GM21786 (cell line): Measurements from ENCODE around the gene PATJ.
A peak's percentile ranks its signal among the peaks of the same experiment; 100 is the strongest.

ENCODE experiments used
- ATAC-seq: cut with Tn5 transposase; IDR thresholded peaks from one replicate; pipeline ENCODE4 v1.9.1; 2021; ENCODE audit not compliant: unreplicated experiment

Gene PATJ

DNA sequence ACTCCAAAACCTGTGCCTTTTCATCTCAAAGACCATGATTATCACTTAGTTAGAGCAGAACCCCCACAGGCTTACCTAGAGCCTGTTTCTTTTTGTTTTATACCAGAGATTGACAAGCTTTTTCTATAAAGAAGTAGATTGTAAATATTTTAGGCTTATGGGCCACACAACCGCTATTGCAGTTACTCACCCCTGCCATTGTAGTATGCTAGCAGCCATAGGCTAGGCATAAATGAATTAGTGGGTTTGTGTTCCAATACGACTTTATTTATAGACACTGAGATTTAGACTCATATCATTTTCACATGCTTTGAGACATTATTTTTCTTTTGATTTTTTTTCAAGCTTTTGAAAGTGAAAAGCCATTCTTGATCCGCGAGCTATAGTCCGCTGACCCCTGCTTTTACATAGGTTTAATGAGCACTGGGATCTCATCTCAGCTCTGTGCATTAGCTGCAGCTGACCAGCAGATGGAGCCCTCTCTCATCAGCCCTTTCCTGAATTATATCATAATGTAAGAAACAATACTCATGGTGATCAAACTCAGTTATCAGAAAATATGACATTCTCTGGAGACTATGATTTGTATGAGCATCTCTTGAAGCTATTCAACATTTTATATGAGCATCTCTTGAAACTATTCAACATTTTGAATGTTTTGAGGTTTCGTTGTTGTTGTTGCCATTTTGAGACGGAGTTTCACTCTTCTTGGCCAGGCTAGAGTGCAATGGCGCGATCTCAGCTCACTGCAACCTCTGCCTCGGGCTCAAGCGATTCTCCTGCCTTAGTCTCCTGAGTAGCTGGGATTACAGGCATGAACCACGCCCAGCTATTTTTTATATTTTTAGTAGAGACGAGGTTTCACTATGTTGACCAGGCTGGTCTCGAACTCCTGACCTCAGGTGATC lies 340.4 kb downstream of the PATJ start:
- ATAC-seq, result peak; percentile 75

DNA sequence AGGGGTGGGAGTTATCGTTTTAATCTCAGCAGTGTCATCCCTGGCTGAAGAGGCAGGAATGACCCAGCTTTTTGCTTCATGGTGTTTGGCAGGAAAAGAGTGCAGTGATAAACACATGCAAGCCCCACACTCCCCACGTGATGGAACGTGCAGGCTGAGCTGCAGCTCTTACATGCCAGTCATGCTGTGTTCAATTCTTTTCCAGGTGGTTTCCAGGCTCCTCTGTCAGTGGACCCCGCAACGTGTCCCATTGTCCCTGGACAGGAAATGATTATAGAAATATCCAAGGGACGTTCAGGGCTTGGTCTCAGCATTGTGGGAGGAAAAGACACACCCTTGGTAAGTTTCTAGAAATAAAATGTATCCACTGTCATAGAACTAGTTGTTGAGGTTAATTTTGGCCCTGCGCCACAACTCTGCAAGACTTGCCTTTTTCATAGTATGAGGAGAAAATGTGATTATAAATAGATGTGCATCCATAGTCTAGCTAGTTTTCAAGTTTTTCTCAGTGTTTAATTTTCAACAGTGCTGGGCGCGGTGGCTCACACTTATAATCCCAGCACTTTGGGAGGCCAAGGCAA lies 342.1 kb downstream of the PATJ start:
- ATAC-seq, result no peak

DNA sequence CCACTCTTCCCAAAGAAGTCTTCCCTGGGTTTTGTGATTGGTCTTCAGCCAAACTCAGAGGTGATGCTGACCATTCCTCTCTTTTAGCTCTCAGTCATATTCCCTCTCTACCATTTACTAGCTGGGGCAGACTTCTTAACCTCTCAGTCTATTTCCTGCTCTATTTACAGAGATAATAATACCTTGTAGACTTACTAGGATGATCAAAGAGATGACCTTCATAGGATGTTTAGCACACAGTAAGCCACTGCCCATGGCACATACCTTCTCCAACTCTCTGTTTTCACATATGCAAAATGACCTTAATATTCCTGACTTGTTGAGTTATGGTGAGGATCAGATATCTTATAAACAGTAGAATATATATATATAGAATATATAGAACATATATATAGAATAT lies 346.2 kb downstream of the PATJ start:
- ATAC-seq, result no peak

DNA sequence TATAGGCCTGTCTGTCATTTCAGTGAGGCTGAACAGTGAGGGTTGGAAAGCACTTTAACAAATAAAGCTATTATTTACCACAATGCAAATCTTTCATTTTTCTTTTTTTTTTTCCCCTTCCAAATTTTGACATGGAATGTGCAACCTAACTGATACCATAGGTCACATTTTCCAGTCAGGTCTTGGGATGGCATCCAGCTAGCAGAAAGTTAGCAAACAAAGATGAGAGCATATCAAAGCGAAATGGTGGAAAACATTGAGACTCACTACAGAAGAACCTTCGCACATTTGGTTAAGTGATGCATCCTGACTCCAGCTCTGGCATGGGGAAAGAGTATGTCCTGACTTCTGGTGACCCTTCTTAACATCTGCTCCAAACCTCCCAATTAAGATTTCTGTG lies 347.3 kb downstream of the PATJ start:
- no peak for ATAC-seq

DNA sequence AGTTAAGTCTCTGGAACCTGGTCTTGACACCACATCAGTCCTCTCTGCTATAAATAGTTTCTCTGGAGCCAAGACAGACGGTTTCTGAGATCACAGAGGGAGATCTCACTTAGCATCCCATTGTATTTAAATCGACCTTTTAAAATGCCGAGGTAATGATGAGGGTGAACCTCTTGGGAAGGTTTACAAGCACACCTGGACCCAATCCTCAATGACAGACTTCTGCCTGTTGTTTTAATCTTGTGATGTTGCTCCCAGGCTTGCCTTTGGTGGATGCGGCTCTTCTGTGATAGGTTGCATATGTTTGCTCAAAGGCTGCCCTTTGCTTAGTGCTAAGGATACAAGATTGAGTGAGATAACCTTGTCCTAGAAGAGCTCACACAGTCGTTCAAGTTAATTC lies 347.7 kb downstream of the PATJ start:
- no peak for ATAC-seq

DNA sequence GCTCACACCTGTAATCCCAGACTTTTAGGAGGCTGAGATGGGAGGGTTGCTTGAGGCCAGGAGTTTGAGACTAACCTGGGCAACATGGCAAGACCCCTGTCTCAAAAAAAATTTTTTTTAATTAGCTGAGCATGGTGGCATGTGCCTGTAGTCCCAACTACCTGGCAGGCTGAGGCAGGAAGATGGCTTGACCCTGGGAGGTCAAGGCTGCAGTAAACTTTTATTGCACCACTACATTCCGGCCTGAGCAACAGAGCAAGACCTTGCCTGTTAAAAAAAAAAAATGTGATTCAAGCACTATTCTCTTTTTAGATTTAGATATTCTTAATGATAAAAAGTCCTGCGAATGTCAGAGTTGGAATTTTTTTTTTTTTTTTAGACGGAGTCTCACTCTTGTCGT lies 349.8 kb downstream of the PATJ start:
- ATAC-seq, result no peak

DNA sequence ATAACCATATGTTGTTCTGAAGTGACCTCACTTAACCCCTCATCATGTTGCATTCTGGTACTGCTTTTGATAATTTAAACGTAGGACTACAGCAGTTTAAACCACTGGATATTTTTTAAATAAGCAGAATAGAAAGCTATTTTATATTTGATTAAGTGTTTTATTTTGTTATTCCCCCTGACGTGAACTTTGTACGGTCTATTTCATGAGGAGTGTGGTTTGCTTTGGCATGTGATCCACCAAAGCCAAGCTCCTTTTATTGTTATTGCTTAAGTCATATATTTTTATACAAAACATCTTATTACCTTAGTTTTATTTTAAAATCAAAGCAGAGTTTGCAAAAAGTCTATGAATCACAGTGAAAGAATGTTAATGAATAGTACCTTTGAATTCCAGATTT lies 351.0 kb downstream of the PATJ start:
- ATAC-seq, result no peak

DNA sequence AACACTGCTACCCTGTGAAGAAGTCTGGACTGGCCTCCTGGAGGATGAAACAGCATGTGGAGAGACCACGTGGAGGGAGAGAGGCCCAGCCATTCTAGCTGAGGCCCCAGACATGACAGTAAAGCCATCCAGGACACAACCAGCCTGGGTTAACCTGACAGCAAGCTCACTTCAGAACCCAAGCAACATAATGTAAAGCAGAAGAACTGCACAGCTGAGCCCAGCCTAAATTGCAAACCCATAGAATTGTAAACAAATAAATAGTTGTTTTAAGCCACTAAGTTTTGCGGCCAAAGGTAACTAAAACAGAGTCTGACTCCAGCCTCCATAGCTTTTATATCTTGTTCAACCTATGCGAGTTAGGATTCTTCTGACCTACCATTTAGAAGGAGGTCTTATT lies 355.2 kb downstream of the PATJ start:
- ATAC-seq, result no peak

DNA sequence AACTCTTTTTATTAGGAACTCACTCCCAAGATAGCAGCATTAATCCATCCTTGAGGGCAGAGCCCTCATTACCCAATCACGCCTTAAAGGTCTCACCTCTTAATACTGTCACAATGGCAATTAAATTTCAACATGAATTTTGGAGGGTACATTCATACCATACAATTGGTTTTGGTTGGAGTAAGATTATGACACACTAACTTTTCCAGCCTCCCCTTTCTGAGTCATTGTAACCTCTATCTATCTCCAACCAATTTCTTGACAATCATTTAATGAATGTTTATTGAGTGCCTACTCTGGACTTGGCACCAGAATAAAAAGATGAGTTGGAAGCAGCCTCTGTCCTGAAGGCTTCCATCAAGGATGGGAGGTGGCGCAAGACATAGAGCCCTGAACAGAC lies 358.2 kb downstream of the PATJ start:
- no peak for ATAC-seq

DNA sequence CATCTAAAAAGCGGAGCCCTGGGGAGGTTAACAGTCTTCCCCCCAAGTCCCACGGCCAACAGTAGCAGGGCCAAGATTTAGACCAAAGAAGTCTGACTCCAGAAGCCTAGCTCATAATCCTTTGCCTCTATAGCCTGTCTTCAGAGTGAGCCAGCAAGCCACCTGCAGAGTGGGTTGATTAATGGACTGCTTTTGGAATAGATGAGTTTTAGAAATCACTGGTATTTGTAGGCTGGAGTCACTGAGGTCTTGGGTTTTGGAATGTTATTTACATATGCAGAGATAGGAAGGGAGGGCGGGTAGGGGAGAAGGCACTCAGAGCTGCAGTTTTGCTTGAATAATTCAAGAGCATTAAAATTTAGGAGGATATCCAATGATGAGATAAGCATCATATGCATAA lies 361.6 kb downstream of the PATJ start:
- no peak for ATAC-seq

DNA sequence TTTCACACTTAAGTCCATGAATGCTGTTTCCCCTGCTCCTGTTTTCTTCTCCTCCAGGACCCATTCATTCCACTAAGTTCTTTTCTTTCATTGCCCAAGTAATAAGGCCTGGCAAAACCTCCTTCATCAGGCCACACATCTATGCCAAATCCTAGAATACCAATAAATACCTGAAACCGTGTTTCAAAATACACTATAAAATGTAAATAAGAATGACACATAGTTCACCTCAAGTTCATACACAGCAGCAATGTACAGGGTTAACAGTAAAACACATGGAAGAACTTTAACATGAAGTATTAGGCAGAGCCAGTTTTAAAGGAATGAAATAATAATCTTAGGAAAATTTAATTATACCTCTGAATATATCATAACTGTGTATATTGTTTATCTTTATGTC lies 365.6 kb downstream of the PATJ start:
- ATAC-seq, result no peak

DNA sequence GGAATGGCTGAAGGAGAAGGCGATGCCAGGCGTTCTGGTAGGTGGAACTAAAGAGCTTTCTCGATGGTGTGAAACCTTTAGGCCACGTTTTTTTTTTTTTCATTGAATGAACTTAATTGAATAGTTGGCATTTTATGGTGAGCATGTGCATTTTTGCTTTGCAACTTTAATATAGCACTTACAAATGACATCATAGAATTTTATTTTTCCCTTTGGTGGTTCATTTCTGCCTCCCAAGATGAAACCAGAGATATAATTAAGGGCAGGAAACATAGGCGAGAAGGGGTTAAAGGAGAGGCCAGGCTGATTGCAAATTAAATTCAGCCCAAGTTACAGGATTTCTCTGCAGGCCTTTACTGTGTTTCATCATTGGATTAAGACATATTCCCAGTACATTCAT lies 366.8 kb downstream of the PATJ start:
- ATAC-seq, result no peak

DNA sequence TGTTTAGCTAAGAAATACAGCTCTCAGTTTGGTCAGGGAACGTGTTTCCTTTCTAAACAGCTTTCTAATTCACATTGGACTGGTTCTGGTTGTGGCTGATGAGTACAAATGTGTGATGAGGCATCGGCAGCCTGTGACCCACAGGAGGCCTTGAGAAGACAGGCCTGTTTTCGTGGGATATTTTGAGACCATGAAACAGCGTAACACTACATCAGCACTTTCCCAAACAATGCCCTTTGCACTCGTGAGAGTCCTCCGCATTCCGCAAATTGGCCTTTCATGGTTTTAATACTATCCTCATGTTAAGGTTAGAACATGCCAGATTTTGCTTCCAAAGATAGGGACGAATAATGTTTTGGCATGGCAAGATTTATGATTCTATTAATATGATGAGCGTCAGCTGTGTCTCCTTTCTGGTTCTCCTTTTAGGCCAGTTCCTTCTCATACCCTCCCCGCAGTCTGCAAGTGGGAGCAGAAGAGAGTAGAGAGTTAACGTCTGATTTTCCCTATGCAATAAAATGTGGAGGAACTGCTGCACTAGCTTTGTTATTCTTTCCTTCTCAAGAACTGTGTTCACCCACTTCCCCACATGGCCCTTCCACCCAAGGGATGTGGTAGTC lies 368.0 kb downstream of the PATJ start:
- ATAC-seq, result no peak

DNA sequence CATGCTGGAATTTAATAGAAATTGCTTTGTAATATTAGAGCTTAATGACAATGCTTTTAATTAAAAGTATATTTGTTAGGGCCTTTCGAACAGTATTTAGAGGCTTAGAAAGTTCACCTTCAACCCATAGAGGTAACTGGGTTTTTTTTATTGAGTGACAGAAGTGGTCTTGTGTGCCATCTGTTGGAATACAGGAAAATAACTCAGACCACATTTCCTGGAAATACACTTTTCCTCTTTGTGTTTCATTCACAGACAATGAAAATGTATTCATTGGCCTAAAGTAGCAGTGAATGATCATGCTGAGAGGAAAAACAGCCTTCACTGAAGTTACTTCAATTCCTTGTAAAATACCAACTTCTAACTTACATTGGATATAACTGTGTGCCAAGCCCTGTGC lies 368.8 kb downstream of the PATJ start:
- ATAC-seq, result no peak

DNA sequence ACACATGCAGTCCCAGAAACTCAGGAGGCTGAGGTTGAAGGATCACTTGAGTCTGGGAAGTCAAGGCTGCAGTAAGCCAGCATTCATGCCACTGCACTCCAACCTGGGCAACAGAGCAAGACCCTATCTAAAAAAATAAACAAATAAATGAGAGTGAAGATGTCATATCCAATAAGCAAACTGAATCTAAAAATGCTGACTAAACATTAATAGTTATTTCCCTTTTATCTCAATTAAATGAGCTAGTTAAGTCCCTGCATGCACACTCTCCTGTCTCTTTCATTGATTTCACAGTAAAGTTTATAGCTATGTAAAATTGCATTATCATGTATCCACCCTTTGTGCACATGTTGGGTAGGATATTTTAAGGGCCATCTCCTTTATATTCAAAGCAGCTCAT lies 371.2 kb downstream of the PATJ start:
- ATAC-seq, result no peak

DNA sequence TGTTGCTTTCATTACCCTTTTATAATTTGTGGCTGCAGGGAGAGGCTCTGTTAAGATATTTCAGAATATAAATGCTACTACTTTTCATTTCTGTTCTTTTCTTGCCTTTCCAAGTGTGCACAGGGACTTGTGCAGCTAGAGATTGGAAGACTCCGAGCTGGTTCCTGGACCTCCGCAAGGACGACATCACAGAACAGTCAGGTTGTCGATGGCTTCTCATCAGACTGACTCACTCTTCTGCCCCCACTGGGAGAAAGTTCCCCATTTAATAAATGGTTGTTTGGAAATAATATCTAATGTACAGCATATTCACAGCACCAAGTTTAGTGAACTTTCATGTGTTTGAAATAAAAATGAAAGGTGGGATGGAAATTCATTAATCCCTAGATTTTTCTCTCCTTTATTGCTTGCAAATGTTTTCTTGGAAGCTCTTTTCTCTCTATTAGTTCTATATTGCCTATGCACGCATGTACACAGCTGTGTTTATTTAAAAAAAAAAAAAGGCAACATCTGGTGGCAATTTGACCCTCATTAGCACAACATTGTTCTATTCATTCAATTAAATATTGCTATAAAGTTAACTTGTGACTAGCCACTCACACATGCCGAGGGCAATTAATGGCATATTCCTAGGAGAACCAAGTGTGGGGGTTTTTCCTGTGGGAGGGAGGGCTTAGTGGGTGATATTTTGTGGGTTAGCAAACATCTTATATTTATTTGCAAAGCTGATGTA lies 374.9 kb downstream of the PATJ start:
- no peak for ATAC-seq

DNA sequence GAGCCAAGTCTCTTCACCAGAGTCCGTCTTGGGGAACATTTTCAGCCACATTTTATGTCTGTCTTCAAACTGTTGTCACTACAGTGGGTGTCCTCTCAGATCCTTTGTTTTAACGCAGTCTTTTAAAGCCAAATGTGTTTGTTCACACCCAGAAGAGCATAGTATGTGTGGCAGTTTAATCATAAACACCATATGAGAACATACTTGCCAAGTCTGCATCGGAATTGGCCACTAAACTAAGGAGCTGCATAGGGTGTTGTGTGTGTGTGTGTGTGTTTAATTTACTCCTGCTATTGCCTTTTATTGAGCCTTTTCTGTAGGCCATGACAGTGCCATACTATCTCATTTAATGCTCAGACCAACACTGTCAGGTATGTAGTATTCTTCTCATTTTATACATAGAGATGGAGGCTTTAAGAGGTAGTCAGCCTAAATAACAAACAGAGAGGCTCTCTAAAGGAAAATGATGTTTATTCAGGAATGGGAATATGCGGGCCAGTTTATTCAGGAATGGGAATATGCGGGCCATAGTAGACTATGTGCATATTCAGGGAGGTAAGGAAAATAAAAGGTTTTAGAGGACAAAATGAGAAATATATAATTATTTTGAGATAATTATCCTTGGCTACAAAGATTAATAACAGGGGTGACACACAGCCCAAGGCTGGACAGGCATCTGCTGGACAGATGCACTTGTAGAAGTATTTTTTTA lies 384.5 kb downstream of the PATJ start:
- ATAC-seq, result no peak

DNA sequence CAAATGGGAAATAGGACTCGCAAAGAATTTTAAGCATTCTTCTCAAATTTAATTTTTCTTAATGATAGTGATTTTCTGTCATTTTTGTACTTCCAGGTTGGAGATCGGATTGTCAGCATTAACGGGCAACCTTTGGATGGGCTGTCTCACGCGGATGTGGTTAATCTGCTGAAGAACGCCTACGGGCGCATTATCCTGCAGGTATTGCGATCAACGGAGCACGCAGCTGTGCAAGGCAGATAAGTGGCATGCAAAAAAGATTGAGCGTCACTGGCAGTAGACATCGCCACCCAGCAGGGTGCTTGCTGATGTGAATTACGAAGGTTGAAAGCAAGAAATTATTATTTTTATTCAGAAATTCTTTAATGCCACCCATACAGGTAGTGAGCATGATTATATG lies 386.5 kb downstream of the PATJ start:
- ATAC-seq, result no peak

DNA sequence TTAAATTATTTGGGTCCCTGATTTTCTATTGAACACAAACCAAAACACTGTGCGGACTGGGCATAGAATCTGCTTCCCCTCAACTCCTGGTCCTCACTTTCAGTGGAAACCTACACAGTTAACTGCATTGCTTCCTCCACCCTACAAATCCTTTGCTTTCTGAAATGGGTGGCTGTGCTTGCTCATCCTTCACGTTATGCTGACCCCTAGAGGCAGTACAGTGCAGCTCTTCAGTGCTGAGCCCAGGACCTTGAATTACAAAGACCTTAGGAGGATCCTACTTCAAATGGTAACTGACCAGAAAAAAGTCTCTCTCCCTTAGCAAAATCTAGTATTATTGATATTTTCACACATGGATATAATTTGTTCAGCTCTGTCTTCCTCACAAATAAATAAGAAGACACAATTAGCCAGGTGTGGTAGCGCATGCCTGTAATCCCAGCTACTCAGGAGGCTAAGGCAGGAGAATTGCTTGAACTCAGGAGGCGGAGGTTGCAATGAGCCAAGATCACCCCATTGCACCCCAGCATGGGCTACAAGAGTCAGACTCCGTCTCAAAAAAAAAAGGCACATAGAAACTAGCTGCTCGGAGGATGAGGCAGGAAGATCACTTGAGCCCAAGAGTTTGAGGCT lies 388.9 kb downstream of the PATJ start:
- peak; percentile 89 for ATAC-seq

DNA sequence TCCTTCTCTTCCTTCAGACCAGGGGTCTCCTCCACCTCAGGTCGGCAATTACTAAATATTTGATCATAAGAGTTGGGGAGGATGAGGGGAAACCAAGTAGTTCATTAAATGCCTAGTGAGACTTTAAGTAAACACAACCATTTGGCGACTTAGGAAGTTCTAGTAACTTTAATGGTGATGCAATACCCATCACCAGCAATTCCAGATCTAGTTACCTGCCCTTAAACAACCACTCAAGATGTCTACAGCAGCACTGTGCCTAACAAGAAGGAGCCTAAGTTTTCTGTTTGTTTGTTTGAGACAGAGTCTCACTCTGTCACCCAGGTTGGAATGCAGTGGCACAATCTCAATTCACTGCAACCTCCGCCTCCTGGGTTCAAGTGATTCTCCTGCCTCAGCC lies 395.7 kb downstream of the PATJ start:
- ATAC-seq, result no peak

DNA sequence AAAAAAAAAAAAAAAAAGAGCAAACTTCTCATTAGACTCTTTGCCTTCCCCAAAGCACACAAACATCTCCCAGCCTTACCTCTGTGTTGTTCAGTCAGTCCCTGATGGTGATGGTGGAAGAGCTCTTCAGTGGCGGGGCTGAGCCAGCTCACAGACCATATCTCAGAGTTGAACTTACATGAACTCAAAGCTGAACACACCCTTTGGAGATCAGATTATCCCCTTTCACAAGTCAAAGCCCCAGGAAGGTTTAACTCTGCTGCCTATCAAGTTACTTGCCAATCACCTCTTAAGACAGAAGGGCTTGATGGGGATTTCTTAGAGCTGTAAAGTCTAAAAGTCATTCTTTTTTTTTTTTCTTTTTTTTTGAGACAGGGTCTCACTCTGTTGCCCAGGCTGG lies 397.1 kb downstream of the PATJ start:
- ATAC-seq, result no peak
